Hepatocyte (in vitro differentiated cells): Measurements from ENCODE around the gene NRG3.

Source experiments
- CTCF ChIP-seq: fragments of 200-600 bp; sonication (generic); IDR thresholded peaks from 2 replicates; pipeline ENCODE4 v1.5.1; 2016; ENCODE audit warnings: antibody characterized with exemption, mild to moderate bottlenecking; ENCODE audit not compliant: poor library complexity
- EZH2 ChIP-seq: fragments of 200-600 bp; sonication (generic); IDR thresholded peaks from 2 replicates; pipeline ENCODE4 v1.6.1; 2016; ENCODE audit warnings: antibody characterized with exemption, mild to moderate bottlenecking, borderline replicate concordance
- EZH2phosphoT487 ChIP-seq: fragments of 200-600 bp; sonication (generic); IDR thresholded peaks from one replicate; pipeline ENCODE4 v1.6.1; 2018; ENCODE audit warnings: antibody characterized with exemption, mild to moderate bottlenecking, low read depth, moderate library complexity; ENCODE audit not compliant: unreplicated experiment, severe bottlenecking

DNA sequence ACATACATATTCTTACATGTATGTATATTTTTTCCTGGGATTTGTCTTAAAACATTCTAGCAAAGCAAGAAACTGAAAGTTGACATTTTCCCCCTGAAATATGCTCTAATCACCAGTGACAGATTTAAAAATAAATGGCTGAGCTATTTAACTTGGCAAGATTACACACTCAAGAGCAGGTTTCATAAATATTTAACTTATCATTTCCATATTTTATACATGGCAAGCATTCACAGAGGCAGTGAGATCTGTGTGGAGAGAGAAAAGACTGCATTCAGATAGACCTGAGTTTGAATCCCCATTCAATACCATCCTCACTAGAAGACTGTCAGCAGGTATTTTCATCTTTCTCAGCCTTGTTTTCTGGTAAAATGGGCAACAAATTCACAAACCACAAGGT lies 1043.0 kb downstream of the NRG3 start:
- no peak for TF ChIP-seq EZH2
- TF ChIP-seq CTCF: no peak
- TF ChIP-seq EZH2phosphoT487: no peak
